Islet of Langerhans (tissue), 1 donor: ENCODE measurements around the gene MTFMT.
"Not testable (repeated sequence)": the region's sequence is repeated elsewhere in the genome, so short reads cannot be mapped to it uniquely, and the experiment has no call there.

Experiments
- FAIRE-seq: peaks from one replicate; lab custom pipeline; 2011; peaks lifted over from hg19 to GRCh38; lab: Jason Lieb, UNC

The MTFMT gene

DNA sequence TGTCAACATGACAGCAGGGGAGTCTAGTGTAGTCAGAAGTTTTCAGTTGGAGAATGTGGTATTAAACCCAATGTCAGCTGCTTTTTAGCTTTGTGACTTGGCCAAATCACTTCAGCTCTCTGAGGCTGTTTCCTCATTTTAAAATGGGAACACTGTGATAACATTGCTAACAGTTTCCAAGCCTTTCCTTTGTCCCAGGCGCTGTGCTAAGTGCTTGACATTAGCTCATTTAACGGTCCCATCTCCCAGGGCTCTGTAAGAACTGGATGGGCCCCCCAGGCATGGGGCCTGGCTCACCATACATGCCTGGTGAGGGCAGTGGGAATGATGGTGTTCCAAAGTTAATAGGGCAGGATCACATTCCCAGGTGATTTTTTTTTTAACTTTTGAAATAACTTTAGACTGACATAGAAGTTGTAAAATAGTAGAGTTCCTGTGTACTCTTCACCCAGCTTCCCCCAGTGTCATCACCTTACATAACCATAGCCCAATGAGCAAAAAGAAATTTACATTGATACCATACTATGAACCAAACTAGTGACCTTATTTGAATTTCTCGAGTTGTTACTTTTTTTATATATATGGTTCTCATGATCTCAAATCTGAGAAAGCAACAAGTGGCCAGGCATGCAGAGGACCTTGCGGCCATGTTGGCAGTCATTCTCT is 30.6 kb upstream of the MTFMT start:
- FAIRE-seq = no peak

DNA sequence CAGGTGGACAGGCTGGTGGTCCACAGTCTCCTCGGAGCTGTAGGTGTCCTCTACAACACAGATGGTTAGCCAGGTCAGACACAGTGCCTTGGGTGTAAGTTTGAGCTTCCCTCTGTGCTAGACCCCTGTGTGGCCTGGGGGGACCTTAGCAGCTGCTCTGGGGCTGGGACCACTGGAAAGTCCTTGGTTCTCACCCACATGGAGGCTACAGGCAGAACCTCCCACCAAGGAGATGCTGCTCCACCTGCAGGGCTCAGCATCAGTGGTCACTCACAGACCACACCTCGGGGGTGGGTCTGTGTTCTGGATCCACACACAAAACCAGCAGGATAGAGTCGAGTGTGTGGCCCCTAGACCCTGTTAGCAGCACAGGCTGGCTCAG is 29.9 kb upstream of the MTFMT start:
- no peak for FAIRE-seq

DNA sequence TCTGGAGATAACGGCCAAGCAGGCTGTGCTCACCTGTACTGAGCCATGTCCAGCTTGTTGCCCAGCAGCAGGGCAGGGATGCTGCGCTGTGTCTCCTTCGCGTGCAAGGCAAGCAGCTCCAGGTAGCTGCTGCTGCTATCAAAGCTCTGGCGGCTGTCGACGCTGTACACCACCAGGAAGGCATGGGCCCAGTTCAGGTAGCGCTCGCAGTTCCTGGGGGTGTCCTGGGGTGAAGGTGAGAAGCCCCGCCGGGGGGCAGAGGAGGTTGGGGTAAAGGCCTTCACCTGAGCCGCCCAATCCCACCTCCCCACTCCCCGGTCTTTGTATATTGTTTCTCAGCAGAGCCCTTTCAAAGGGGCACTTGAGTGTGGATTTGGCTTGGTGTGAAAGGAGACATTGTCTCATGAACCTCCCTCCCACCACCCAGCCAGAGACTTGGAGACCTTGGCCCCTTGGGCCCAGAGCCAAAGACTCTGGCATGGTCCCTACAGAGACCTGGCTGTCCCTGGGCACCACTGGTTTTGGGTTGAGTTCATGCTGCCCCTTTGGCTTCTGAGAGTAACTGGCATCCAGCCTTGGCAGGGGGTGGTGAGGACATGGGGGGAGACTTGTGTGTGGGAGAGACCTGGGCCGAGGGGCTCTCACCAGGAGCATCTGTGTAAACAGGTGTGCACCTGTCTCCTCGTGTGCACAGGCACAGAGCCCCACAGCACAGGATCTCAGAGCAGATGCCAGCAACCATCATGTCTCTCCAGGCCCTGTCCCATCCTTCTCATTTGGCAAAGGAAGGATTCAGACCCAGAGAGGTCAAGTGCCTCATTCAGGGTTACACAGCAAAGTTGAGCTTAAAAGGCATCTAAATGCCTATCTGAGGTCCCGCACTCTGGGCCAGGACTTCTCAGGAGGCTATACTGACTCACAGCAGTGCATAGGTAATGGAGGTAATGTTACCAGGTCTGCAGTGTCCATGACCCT is 29.2 kb upstream of the MTFMT start:
- FAIRE-seq = no peak

DNA sequence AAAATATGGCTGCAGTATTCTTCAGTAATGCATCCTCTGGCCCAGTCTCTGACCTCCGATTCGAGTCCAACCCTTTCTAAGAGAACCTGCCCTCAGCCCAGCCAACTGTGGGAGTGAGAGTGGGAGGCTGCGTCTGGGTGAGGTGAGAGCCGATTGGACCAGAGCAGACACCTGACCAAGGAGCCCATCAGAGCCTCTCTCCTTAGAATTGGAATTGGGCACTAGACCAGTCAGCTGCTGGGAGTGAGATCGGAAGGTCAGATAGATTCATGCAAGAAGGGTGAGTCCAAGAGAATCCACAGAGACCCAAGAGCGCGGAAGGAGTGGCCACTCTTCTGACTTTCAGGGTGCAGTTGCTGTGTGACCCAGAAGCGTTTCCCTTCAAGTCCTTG is 28.1 kb upstream of the MTFMT start:
- FAIRE-seq = no peak

DNA sequence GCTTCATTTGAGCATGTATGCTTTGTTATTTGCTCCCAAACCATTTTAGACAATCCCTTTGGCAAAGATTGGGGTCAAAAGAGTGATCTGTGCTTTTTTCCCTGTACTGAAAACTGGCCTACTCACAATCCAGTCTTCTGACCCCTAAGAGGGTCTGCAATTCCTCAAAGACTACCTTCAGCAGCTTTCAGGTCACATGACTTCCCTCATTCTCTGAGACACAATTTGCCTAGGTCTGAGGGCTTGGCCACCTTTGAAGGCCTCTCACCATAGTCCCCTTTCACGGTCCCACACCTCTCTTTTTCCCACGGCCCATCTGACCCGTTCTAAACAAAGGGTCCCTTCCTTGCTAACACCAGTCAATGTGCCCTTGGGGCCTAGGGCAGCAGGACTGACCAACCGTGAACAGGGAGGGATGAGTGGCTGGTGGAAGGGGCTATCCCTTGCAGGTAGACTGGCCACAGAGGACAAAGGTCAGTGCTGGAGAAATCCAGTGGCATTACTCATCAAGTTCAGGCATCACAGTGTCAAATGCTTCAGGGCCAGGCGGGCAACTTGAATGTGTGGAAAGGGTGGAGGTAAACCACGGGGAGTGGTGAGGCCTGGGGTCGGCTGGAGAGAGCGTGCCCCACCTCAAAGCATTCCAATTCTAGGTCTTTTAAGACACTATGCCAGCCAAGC is 27.6 kb upstream of the MTFMT start:
- no peak for FAIRE-seq

DNA sequence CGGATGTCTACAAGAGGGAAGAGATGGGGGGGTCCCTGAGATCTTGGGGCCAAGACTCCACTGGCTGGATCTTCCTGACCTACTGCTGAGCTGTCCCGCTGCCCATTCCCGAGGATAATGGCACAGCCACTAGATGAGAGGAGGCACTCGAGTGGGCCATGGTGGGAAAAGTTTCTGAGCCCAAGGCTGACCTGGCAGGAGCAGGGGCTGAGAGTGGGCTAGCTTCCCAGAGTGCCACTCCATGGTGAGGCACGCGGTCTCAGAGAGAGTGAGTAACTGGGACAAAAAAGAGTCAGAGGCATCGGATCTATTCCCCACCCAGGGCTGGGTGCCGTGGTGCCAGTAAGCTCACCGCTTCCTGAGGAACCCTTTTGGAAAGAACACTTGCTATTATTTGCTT is 26.7 kb upstream of the MTFMT start:
- FAIRE-seq = no peak

DNA sequence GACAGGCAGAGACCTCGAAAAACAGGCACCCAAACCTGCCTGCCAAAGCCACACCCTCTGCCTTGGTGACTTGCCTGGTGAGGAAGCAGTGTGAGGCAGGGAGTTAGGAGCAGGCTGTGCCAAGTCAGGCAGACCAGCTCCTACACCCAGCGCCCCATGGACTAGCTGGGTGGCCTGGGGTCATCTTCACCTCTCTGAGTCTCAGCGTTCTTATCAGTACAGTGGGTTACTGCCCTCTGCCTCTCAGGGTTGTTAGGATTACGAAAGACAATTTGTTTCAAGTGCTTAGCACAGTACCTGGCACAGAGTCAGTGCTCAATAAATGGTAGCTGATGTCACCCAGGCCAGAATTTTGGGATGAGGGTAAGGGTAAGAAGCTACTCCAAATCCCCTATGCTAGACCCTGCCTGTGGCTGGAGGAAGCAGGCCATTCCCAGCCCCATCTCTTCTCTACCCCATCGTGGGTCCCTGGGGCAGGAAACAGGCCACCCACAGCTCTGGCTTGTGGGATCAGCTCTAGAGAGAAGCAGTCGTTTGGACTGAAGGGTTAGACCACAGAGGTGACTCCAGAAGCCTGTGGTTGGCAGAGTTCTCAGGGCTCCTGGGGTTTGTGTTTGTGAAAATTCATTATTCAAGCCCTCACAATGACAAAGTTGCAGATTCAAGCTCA is 25.9 kb upstream of the MTFMT start:
- no peak for FAIRE-seq

DNA sequence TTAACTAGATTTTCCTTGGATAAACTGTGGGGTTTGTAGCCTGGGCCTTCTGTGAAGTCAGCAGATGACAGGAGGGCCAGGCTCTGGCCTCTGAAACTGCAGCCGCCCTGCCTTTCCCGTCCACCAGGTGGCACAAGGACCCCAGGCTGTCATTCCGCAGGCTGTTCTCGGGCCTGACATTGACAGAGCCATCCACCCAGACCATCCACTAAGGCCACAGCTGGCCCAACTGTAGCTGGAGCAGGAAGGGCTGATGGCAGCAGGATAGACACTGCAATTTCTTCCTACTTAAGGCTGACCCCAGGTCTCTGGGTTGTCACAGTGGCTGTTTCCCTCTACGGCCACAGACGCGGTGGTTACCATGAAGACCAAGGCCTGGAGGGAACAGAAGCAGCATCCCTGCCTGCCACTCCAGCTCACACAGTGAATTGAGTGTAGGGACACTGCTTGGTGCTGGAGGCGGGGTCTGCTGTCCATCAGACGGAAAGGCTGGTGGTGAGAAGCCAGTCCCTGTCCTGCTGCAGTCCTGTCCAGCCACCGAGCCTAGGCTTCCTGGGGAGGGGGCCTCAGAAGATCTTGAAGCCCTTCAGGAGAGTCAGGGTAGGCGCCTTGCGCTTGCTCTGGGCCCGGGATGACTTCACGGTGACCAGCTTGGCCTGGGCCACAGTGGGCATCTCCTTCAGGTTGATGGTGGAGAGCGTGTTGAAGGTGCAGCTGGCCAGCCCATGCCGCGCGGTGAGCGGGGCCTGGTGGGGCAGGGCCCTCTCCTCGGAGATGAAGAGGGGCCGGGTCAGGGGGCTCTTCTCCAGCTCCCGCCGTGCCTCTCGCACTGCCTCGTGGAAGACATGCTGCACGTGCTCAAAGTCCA is 25.1 kb upstream of the MTFMT start:
- no peak for FAIRE-seq

DNA sequence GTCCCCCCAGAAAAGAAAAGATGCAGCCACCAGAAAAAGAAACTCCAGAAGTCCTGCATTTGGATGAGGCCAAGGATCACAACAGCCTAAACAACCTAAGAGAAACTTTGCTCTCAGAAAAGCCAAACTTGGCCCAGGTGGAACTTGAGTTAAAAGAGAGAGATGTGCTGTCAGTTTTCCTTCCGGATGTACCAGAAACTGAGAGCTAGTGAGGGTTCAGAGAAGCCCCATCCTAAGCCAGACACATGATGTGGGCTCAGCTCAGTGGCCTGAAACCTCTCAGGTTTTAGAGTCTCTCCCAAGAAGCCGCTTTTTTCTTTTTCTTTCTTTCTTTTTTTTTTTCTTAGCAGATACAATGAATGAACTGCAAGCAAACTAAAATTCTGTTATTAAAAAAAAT is 23.5 kb upstream of the MTFMT start:
- FAIRE-seq = no peak

DNA sequence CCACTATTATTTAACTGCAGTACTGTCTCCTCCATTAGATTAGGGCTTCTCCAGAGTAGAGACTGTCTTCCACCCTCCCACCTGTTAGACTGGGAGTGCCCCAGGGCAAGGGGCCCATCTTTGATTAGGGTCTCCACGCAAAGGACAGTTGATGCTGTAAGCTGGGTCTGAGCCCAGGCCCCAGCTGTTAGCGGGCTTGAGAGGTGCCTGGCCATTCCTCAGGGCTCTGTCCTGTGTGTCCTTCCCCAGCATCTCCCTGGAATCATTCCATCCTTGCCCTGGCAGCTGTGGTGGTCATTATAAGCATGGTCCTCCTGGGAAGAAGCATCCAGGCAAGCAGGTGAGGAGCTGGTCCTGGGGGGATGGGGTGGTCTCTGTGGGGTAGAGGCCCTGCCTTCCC is 21.8 kb upstream of the MTFMT start:
- FAIRE-seq = no peak

DNA sequence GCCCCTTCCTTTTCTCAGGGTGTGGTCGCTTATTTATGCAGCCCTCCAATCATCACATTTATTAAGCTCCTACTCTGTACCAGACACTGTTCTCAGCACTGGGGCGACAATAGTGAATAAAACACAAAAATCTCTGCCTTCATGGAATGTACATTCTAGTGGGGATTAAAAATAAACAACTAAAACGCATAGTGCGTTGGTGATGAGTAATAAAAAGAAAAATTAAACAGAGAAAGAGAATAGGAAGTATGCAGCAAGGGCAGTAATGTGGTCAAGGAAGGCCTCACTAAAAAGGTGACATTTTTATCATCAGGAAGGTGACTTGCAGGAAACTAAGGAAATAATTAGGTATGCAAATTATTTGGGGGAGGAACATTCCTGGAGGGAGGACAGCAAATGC is 20.8 kb upstream of the MTFMT start:
- FAIRE-seq = no peak

DNA sequence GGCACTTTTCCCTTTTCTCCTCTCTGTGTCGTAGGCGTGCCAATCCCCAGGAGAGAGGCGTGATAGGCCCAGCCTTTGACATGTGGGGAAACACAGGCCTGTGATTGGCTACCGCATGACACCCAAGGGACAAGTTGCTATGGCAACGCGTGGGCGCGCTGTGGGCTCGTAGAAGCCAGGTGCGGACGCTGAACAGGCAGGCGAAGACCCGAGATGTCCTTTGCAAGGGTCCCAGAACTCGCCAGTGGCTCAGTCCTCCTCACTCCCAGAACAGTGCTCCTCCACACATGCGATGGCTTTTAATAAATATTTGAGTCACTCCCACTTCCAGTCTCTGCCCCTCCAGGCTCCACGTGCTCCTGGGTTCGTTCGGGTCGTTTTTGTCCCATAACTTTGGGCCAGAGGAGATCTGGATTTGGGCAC is 20.0 kb upstream of the MTFMT start:
- no peak for FAIRE-seq

DNA sequence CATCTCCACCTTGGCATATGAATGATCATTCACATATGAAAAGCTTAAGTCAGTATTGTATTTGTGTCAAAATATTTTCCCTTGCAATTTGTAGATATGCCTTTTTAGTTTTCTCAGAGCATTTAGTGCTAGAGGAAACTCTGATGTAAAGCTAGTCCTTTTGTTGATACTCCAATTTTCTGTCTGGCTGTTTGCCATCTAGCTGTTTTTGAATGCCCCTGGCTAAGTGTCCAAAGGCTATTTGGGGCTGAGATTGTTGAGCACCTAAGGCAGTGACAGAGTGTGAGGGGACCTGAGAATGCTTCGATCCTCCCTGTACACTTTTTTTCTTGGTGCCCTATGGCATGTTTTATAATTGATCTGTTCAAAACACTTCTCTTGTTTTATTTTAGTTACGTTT is 18.8 kb upstream of the MTFMT start:
- FAIRE-seq = no peak

DNA sequence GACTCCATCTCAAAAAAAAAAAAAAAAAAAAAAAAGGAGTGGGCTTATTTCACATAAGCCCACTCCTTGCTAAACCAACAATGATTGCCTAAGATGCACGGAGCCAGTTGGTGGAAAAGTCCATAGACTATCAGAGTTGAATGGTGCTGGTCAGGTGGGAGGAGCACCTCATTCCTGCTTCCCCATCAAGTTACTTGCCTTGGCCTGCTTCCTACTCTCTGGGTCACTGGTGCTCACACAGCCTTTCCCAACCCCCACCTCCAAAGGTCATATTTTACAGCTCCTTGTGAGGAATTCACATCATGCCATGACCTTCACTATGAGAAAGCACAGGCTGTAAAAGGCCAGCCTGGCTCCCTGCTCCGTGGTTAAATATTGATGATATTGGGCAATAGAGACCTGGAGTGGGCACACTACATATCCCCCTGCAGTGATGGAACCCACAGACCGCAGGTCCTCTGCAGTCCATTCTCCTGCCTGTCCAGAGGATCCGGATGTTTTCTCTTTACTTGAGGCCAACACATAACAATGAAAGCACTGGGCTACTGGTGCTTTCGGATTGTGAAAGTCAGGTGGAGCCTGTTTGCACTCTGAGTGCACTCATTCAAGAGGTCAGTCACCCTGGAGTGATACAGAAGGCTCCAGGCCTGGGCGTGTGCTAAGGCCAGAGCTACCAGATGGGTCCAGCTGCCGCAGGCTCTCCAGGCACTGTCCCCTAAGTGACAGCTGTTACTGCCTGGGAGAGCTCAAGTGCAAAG is 15.5 kb upstream of the MTFMT start, which contains the start of gene SLC51B:
TSS of gene SLC51B (plus strand) at position 664 of the 758 bp plus-strand sequence. CDS start 4,618 bp downstream, outside the sequence.
- FAIRE-seq = no peak

DNA sequence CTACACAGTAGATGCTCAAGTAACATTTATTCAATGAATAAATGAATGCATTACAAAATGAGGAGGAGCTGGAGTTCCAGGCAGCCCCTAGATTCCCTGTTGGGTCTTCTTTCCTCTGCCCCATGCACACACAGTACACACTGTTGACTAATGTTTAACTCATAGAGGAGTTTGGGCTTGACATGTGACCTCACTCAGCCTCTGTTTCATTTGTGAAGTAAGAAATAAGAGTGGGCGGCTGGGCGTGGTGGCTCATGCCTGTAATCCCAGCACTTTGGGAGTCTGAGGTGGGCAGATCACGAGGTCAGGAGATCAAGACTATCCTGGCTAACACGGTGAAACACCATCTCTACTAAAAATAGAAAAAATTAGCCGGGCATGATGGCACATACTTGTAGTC is 14.8 kb upstream of the MTFMT start:
- FAIRE-seq = not testable (repeated sequence)

DNA sequence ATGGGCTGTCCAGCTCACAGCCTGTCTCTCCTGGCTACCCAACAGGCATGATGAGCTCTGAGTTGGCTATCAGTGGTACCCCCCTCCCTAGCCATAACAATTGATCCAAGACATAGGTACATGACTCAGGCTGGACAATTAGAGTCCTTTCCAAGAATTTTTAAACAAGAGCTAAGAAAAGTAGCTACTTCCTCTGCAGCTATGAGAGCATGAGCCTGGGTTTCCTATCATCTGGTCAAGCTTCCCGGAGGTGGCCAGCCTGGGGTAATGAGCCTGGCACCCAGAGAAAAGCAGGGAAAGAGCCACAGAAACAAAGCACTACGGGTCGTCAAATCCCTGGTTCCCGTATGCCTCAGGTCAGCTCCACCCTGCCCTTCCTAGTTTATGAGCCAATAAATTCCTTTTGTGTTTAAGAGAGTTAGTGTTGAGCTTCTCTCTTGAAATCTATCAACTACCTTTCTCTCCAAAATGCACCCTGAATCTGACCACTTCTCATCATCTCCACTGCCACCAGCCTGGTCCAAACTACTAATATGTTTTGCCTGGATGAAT is 13.4 kb upstream of the MTFMT start:
- no peak for FAIRE-seq

DNA sequence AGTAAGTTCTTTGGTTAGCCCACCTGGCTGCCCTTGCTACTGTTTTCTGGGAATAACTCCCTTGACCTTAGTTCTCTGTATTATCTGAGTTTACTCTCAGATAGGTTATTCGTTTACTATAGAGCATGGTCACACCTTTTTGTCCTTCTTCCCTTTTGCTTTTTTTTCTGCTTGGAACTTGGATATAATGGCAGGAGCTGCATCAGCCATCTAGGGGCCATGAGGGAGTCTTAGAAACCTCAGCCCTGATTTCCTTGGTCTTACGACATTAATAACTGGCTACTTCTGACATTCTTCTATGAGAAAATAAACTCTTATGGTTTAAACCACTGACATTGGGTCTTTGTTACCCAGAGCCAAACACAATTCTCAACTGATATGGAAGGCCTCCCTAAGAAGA is 12.3 kb upstream of the MTFMT start:
- FAIRE-seq = no peak

DNA sequence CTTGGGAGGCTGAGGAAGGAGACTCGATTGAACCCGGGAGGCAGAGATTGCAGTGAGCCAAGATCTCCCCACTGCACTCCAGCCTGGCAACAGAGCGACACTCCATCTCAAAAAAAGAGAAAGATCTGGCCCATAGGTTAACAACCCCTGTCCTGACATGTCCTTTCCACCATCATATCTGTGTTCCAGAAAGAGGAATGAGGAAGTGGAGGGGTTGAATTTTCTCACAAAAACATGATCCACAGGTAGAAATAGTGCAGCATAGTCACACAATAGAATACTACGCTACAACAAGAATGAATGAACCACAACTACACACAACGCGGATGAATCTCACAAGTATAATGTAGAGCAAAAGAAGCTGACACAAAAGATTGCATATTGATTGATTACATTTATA is 11.0 kb upstream of the MTFMT start:
- FAIRE-seq = no peak

DNA sequence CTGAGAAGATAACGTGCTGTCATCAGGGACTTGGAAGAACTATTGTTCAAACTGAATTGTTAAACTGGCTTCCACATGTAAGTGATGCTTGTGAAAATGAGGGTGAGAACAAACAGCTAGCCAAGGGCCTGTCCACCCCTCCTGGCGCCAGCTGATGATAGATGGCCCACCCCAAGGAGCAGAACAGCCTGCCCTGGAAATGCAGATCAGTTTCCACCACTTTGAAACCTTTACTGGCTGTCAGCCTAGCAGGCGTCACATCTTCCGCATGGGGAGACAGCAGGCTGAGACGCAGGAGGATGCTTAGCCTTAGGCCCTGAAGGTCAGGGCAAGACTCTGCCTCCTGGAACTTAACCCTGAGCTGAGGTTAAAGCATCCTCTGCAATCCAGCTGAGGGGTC is 9.4 kb upstream of the MTFMT start:
- FAIRE-seq = no peak

DNA sequence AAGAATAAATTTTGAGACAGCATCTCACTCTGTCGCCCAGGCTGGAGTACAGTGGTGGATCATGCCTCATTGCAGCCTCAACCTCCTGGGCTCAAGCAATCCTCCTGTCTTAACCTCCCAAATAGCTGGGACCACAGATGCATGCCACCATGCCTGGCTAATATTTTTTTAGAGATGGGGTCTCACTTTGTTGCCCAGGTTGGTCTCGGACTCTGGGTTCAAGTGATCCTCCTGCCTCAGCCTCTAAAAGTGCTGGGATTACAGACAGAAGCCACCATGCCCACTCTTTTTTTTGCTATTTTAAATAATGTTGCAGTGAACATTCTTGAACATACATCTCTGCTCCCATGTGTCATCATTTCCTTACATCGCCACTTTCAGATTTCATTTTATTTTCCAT is 9.0 kb upstream of the MTFMT start:
- FAIRE-seq = no peak
